ENCODE results near the gene ZNF286A. TPM values are rescaled to one million over a fixed set of nuclear protein-coding genes. Genes with fewer than 3 reads are reported as not detected.
"Not testable (repeated sequence)": the region's sequence is repeated elsewhere in the genome, so short reads cannot be mapped to it uniquely, and the experiment has no call there.

Gene ZNF286A
- 44.9 and 48.8 TPM in 2 replicates for total RNA-seq

DNA sequence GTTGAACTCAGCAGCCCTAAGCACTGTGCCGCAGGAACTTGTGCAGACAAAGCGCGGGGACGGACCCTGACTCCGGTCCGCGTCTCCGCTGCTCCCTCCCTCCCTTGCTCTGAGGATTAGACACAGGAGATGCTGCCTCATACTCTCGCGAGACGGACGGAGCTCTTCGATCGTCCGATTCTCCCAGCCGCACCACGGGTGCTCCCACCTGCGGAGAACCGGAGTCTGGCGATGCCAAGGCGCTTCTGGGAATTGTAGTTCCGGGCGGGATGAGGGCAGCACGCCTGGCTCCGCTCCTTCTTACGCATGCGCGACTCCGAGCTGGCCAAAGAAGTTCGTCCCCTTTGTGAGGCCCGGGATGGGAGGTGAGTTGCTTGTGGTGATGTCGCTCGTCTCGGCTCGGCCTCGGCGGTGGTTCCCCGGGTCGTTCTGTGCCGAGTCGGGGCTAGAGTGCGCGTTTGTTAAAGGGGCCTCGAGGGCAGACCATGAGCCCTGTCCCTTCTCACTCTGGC is at the start of gene ZNF286A:
Gene ZNF286A, plus strand, starts transcription at position 340 of the 512 bp plus-strand sequence. CDS start 578 bp downstream, outside the sequence.
- peak; percentile 100 for DNase-seq

DNA sequence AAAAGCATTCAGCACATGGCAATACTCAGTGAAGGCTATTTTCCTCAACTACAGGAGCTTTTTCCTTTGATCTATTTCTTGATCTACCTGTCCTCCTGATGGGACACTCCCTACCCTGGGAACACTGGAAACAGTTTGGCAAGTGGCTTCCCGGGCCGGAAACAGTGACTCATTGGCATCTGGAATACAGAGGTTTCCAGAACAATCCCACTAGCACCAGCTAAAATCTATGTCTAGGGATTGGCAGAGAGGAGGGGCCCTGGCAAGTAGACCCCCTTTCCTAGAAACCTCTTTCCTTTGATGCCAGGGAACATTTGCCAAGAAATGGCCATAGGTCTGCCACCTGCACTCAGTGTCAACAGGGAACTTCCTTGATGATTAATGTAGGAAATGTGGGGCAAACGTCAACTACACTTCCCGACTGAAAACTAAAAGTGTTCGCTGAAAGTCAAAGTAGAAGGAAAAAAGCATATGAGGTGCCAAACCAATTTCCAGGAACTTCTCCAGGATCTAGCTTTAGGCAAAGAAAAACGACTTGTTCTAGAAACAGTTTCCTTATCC is 49.6 kb upstream of the ZNF286A start:
- peak; percentile 64 for DNase-seq

DNA sequence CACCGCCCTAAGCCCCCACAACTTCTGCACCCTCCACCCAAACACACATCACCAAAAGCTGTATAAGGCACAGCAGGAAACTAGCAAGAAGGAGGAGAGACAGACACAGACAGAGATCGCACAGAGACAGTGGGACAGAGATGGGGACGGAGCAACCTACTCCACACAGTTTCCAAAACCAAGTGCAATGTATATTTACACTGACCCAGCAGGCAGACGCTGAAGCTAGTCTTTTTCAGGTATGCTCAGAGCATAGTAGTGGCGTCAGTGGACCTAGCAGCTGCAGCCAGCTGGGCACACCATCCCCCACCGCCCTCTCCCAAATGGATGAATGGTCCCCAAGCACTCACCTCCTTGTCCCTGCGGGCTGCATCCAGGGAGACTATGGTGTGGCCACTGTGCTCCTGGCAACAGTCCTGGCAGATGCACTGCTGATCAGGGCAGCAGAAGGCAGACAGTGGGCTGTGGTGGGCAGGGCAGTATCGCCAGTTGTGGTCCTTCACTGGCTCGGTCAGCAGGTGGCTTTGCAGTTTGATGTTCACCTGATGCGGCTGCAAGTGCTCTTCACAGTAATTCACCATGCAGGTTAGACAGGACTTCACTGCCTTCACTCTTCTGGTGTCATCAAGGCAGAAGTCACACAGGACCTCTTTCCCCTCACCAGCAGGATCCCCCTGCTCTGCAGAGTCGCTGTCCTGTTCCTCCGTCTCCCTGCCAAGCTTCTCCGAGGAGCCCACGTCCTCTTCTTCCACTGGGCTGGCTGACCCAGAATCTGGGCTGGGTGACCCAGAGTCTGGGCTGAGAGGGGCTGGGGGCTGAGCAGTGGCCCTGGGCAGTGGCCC is 48.6 kb upstream of the ZNF286A start:
- DNase-seq = no peak

DNA sequence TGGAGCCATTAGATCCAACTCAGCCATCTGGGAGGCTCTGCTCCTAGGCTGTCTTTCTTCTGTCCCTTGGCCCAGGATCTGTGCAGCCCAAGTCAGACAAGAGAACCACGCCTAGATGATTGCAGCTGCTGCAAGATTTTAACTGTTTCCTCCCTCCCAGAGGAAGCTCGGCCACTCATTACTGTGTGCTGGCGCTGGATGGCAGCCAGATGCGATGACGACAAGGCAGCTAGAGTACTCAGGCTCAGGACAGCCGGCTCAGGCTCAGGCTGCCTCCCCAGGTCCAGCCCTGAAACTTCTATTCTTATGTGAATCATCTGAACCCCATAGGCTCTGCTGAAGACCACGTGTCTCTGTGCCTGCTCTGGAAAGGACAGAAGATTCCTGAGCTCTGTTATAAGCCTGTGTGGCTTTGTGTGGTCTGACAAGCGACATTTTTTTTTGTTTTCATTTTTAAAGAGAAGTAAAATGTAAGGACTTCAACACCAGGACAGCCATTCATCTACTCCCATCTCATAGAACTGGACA is 47.9 kb upstream of the ZNF286A start:
- peak; percentile 98 for DNase-seq

DNA sequence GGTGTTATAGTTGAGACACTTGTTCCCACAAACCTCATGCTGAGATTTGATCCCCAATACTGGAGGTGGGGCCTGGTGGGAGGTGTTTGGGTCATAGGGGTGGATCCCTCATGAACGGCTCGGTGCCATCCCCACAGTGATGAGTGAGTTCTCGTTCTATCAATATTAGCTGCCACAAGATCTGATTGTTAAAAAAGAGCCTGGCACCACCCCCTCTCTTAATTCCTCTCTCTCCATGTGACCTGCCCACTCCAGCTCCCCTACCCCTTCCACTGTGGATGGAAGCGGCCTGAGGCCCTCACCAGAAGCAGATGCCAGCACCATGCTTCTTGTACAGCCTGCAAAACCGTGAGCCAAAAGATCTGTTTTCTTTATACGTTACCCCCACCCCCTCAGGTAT is 46.6 kb upstream of the ZNF286A start:
- DNase-seq = no peak

GRCh38 chr17:15654401-15654800 is 45.2 kb upstream of the ZNF286A start:
- DNase-seq = not testable (repeated sequence)

GRCh38 chr17:15654886-15655561 is 44.5 kb upstream of the ZNF286A start:
- no peak for DNase-seq

- DNase-seq = no peak
Observed at GRCh38 chr17:15657868-15658267, 41.7 kb upstream of the ZNF286A start.

DNA sequence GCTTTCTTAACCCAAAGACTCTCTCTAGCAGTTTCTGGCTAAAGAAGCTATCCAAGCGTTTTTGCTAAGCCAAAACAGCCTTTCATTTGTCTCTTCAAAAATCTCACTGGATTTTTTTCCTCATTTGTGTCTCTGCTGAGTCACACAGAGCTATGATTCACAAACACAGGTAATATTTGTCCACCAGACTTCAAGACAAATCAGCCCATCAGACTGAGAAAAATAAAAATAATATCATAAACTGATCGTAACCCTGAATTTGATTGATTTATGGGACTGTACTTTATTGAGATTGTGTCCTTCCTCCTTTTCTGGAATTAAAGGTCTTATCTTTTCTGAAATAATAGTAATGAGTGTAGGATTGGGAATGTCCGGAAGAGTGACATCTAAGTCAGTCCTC is 41.3 kb upstream of the ZNF286A start:
- DNase-seq = no peak

- no peak for DNase-seq
Observed at GRCh38 chr17:15659236-15659635, 40.3 kb upstream of the ZNF286A start.

DNA sequence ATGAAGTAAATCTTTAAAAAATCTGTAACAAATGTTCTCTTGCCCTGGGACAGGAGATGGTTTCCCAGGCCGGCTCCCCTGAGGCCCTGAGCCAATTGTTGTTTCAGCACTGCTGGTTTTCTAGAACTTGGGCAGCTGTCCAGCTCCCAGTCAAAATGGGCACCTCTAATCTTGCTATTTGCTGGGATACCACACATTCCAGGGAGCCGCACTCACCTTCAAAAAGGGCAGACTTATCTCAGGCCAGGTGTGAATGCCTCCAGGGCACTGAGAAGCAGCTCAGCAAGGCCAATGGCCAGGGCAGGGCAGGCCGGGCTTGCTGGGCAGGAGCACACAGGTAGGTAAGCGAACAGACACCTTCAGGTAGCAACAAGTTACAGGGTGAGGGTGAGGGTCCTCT is 39.9 kb upstream of the ZNF286A start:
- DNase-seq = peak; percentile 70

DNA sequence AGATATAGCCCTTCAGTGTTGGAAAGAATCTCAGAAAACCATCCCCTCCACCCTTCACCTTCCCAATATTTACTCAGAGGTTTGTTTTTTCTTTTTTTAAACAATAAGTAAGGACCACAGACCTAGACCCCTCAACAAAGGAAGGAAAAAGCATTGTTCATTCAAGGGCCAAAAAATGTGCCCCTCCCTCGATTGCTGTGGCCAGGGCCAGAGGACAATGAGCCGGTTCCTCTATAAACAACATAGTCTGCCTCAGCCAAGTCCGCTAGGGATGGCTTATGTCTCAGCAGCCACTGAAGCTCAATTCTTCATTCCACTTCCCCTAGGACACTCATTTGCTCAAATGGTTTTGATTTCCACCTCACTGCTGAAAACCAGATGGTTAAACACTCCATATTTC is 39.5 kb upstream of the ZNF286A start:
- peak; percentile 70 for DNase-seq

DNA sequence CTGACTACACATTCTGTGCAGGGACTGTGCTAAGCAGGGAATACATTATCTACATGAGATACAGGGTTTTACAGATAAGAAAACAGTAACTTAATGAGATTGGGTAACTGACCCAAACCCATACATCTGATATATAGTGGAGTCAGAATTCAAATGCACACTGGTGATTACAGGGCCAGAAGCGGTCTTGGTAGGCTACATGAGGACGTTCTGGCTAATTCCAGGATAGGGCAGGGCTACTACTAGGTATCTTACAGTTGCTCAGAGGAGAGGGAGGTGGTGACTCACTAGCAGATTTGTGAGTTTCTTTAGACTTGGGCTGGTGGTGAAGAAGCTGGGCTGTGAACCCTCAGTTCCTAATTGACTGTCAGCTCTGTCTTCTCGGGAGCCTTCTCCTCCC is 36.9 kb upstream of the ZNF286A start:
- no peak for DNase-seq

DNA sequence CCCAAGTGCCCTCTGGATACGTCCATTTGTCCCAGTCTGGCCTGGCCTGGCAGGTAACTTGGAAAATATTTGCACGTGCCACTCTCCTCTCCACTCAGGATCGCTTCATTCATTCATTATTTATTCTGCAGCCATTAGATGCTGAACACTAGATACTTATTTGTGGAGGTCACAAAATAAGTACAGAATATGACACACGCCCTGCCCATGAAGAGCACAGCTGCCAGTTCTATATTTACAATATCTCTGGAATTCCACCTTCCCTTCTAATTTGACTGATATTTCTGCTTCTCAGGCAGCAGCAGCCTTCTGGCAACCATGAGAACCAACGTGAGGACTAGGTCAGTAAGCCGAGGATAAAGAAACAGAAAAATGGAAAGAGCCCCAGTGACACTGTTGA is 36.4 kb upstream of the ZNF286A start:
- no peak for DNase-seq

- no peak for DNase-seq
Observed at GRCh38 chr17:15663691-15664090, 35.9 kb upstream of the ZNF286A start.

DNA sequence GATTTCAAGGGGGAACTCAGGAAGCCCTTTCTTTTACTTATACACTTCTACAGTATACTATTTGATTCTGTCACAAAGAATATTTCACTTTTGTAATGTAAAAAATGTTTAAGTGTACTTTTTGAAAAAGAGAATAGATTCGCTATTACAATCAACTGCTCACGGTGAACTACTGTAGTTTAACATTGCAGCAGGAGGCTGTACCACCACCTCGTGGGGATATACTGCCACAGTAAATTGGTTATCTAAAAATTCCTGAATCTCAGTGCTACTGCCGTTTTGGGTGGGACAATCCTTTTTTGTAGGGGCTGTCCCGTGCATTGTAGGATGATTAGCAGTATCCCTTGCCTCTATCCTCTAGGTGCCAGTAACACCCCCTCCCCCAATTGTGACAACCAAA is 30.0 kb upstream of the ZNF286A start:
- not testable (repeated sequence) for DNase-seq

DNA sequence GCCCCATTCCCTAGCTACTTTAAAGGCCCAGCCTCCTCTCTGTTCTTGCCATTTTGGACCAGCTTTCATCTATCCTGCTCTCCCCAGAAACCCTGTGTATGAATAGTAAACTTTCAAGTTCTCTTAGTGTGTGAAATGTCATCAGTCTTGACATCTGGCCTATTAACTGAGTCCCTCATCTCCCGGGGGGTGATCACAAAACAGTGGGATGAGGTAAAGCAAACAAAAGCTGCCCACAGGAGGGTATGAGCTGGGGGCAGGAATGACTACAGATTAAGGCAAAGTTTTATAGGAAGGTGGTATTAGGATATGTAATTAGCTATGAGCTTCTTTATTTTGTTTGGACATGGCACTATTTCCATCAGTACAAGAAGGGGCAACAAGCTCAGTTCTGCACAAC is 24.9 kb upstream of the ZNF286A start:
- DNase-seq = not testable (repeated sequence)

DNA sequence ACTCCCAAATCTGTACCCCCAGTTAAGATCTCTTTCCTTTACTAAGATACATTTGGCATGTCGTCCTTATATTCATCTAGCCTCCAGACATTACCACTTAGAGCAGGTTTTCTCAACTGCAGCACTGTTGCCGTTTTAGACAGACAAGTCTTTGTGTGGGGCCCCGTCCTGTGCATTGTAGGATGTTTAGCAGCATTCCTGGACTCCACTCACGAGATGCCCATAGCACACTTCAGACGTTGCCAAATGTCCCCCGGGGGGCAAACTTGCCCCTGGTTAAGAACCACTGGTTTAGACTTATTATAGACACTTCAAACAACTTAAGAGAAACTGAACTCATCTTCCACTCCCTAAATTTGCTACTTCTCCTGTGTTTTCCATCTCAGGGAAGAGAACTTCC is 23.6 kb upstream of the ZNF286A start:
- not testable (repeated sequence) for DNase-seq

DNA sequence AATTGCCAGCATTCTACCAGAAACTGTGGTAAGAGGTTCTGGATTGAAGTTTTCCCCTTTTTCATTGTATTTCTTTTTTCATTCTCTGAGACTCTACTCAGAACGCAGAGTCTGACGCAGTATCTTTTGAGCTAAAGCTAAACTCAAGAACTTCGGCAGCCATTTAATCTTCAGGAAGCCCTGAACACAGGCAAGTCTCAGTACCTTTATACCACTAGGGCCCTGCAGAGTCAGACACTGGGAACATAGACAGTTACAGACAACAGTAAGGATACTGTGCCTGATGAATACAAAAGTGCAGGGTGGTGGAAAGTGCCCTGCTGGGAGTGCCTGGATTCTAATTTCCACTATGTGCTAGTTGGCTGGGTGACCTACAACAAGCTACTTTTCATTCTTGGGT is 16.4 kb upstream of the ZNF286A start:
- DNase-seq = not testable (repeated sequence)

DNA sequence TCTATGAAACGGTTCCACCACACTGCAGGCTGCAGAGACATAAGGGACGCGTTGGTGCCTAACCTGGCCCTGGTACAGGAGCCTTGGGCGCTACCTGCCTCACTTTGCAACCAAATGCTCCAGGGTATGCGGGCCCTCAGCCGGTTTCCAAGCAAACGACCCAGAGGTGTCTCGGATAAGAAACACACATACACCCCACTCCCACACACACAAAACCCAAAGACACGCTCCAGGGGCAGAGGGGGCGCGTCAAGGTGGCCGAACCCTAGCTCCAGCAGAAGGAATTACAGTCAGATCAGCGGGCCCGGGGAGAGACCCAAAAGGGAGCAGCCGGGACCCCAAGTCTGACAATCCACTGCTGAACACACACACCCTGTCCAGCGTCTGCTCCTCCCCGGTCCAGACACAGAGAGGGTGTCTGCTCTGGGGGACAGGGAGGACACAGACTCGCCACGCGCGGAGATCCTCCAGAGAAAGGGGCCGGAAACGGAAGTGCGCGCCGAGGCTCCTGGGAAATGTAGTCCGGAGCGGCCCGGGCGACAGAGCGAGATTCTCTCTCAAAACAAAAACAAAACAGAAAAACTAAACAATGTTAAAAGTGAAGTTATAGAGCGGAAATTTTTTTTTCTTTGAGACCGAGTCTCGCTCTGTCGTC is 15.6 kb upstream of the ZNF286A start, which contains the start of gene TRIM16:
Gene TRIM16, minus strand, starts transcription at position 488 of the 655 bp plus-strand sequence. CDS start 32,702 bp downstream, outside the sequence.
- DNase-seq = peak; percentile 60

GRCh38 chr17:15687494-15687893 is 12.1 kb upstream of the ZNF286A start:
- DNase-seq = not testable (repeated sequence)

GRCh38 chr17:15698967-15699366 is 585 bp upstream of the ZNF286A start:
- DNase-seq = peak; percentile 4
